GM10847 (cell line): ENCODE measurements around the gene TIPRL.
A peak's percentile ranks its signal among the peaks of the same experiment; 100 is the strongest.

Experiments
- POLR2A ChIP-seq: IDR thresholded peaks from 2 replicates; pipeline ENCODE4 v1.6.1; 2011; ENCODE audit not compliant: insufficient read length; ENCODE audit errors: extremely low read depth

The TIPRL gene

DNA sequence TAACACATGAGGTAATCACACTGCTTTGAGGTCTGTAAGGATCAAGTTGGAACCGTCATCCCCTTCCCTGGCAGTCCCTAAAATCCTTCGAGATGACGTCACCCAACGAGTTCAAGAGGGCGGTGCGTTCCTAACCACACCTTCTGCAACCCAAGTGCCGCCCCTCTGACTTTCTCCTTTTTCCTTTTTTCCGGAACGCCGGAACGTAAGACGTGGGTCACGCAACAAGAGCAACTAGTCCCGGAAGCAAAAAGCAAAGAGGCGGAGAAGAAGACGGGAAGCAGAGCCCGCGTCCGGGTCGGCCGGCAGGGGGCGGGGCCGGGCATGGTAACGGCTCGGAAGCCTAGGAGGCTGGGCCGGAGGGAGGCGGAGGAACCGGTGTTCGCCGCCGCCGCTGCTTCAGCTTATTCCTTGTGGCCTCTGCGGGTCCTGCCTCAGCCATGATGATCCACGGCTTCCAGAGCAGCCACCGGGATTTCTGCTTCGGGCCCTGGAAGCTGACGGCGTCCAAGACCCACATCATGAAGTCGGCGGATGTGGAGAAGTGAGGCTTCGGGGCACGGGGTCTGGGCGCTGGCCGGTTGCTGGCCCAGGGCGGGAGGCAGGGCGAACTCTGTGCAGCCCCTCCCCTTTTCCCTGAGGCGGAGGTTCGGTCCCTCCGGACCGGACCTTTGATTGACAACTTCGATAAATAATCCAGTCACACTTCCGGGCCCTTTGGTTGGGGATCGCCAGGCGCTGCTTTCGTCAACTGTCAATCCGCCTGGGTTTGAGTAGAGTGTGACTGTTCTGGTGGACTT, at the start of gene TIPRL:
TIPRL (plus strand) TSS at position 325 of the 800 bp plus-strand sequence; CDS start at position 441, 116 bp downstream.
- TF ChIP-seq POLR2A = peak; percentile 59

- no peak for TF ChIP-seq POLR2A
Observed at GRCh38 chr1:168129933-168130332, 48.8 kb upstream of the TIPRL start.

- TF ChIP-seq POLR2A = no peak
Observed at GRCh38 chr1:168134132-168134531, 44.6 kb upstream of the TIPRL start.

- no peak for TF ChIP-seq POLR2A
Observed at GRCh38 chr1:168134642-168135041, 44.1 kb upstream of the TIPRL start.

DNA sequence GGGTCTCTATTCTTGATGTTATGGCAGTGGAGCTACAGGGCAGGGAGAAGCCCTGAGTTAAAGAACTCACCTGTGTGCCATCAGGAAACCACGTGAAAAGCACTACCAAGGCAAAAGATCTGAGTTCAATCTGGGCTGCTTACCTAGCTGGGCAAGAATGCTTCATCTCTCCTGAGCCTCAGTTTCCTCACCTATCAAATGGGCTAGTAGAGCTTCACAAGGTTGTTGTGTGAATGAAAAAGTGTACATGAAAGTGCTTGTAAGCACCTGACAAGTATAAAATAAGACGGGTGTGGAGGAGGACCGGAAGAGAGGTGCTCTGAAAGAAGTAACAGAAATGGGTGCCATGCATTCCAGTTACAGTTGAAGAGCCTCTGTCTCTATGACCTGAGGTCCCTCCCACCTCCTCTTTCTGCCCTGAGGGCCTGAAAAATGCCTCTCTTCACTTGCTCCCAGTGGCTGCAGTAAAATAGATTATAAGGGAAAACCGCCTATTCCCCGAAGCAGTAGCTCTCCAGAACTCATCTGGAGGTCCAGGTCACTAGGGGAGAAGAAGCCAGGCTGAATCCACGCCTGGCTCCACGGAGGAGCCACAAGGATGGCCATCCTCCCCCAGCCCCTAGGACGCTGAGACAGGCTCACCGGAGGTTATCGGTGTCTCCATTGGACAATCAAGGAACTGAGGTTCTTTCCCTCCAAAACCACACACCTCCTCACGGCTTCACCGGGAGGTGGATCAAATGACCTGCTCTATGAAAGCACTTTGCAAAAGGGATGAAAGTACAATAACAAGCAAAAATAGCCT, 43.4 kb upstream of the TIPRL start:
- no peak for TF ChIP-seq POLR2A

DNA sequence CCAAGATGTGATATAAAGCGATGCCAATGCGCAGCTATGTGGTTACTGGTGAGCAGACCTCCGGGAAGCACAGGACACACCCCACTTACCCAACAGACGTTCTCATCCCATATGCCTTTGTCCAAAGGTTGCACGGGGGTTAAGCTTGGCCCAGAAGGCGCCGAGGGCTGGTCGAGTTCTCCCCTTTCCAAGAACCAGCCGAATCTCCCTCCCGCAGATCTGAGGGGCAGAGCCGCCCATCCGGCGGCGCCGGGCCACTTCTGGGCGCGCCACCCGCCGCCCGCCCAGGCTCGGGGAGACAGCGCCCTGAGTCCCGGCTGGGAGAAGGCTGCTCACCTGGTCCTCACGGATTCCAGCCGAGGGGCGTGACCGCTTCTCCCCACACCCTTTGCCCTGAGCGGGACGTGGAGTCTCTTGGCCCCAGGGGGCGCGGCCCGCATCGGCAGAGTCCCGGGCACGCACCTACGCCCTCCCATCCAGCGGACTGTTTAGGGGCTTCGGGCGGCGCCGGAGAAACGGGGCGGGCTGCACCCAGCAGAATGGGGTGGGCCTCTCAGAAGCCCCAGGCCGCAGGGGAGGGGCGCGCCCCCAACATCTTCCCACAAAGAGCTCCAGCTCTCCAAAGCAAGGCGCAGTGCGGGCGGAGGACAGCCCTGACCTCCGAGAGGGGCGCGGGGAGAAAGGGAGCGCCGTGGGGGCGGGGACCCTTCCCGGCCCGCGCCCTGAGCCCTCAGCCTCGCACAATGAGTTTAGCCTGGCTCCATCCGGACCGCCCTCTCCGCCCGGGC, 42.6 kb upstream of the TIPRL start:
- no peak for TF ChIP-seq POLR2A

DNA sequence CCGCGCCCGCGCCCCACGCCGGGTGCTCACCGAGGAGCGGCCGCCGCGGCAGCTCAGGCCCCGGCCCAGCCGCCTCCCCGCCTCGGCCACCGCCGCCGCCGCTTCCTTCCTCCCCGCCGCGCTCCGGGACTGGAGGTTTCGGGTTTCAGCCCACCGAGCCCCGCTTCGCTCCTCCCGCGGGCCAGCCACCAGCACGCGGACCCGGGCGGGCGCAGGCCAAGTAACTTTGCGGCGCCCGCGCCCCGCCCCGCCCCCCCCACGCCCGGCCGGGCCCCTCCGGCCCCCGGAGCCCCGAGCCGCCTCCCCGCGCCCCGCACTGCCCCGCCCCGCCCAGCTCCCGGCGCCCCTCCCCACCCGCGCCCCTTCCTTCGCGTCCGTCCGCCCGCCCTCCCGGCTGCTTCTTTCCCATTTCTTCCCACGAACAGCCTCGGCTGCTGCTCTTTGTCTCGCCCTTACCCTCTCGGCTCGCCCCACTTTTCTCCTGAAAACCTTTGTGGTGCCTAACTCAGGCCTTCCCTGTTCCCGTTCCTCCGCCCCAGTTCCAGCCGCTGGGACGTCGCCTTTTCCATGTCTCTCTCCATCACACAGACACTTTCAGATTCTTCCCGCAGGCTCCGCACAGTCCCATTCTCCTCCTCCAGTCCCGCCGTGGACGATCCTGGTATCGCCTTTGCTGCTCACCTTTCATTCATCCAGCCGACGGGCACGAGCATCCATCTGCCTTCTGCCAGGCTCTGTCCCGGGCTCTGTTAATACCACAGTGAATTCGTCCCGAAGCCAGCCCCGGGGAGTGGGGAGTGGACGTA, 41.9 kb upstream of the TIPRL start, which contains the start of gene GPR161:
GPR161 (minus strand) TSS at position 222 of the 806 bp plus-strand sequence. CDS start 32,080 bp downstream, outside the sequence.
- no peak for TF ChIP-seq POLR2A

DNA sequence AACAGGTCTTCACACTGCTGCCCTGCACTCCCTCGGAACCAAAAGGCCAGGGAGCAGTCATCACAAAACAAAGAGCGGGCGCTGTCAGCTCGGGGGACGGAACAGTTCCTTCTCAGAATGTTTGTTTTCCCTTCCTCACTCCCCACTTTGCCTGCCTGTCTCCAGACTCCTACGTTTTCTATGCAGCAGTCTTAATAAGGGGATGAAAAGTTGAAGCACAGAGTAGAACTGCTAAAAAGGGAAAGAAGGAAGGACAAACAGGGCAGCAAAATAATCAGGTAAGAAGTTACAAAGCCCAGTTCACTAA, 41.3 kb upstream of the TIPRL start:
- TF ChIP-seq POLR2A = no peak

- no peak for TF ChIP-seq POLR2A
Observed at GRCh38 chr1:168138134-168138533, 40.6 kb upstream of the TIPRL start.

DNA sequence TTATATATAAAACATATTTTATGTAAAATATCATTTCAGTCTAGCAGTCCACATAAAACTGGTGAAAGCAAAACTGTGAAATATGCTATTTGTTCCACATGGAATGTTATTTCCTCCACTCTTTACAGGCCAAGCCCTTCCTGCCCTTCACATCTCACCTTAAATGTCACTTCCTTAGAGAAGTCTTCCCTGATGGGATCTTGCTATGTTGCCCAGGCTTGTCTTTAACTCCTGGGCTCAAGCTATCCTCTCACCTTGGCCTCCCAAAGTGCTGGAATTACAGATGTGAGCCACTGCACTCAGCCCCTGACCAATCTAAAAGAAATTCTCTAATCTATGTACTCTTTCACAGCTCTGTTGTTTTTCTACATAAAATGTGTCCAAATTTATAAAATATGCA, 39.7 kb upstream of the TIPRL start:
- TF ChIP-seq POLR2A = no peak

GRCh38 chr1:168141871-168142385, 36.8 kb upstream of the TIPRL start:
- TF ChIP-seq POLR2A = no peak

DNA sequence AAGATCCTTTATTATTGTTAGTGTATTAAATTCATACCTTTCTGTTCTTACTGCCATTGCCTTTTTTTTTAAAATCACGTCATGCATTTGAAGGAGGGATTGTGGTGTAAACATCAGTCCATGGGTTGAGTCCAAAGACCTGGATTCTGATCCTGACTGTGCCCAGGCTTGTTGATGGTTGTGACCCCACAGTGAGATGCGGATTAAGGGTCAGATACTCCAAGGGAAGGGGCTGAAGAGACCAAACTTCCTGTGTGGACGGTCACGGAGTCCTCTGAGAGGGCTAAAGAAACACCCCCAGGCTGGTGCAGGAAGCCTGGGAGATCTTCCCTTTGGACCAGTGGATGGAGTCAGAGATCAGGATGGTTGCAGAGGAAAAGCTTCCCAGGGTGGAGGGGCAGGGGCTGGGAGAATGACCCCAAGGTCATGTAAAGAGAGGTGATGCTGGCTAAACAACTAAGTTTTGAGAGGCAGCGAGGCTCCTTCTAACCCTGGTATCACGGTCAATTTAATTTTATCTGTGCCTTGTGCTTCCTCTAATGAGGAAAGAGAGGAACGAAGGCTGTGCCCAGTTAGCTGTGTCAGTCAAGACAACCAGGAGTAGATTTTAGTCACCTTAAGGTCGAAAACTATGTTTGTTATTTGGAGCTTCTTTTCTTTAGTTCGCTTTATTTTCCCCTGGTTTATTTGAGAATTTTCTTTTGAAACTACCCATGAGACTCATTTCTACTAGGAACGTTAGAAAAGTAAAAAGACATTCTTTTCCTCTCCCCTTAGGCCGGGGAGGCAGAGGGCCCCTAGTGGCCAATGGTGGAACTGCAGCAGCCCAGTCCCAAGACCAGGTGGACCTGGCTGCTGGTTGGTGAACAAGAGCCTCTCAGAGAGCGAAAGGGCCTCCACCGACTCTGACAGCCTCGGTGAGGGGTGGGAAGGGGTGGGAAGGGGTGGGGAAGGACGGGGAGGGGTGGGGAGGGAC, 33.3 kb upstream of the TIPRL start:
- TF ChIP-seq POLR2A = no peak

DNA sequence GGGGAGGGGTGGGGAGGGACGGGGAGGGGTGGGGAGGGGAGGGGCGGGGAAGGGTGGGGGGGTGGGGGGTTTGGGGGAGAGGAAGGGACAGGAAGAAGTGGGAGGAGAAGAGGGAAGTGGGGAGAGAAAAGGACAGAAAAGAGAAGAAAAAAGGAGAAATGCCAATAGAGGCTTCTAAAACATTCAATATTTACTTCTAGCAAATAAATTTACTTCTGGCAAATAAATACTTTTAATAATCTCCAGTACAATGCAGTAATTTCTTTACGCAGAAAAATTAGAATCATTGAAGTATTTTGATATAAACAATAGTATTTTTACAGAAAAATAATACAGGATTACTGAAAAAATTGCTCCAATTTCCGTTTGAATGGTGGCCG, 32.6 kb upstream of the TIPRL start:
- TF ChIP-seq POLR2A = no peak
